ENCODE data around the gene KCNJ6.
"Not testable (repeated sequence)": the region's sequence is repeated elsewhere in the genome, so short reads cannot be mapped to it uniquely, and the experiment has no call there.

Gene KCNJ6

GRCh38 chr21:37601915-37602314 is 314.3 kb downstream of the KCNJ6 start:
- Histone ChIP-seq H3K36me3 (ENCODE audit: control insufficient read depth, insufficient read depth, low read length) (no peaks in the 10 kb centered on the region), H3K27me3 (ENCODE audit: control insufficient read depth, insufficient read depth, low read length, poor library complexity, severe bottlenecking) (no peaks in the 10 kb centered on the region), H3K4me1 (ENCODE audit: control insufficient read depth, insufficient read depth, low read length) (no peaks in the 10 kb centered on the region), H3K9me3 (ENCODE audit: control insufficient read depth, low read length) (no peaks in the 10 kb centered on the region), H3K4me3 (ENCODE audit: insufficient read depth, low read depth, low read length) (no peak overlapping the region), H3K27ac (ENCODE audit: insufficient read depth, low read depth, low read length, poor library complexity, severe bottlenecking) (no peak overlapping the region)
- 92 to 94% methylated on average over 5 of the region's 5 CpGs for WGBS, 2 experiments

- Histone ChIP-seq H3K27me3 (ENCODE audit: control insufficient read depth, insufficient read depth, low read length, poor library complexity, severe bottlenecking) (no peaks in the 10 kb centered on the region), H3K36me3 (ENCODE audit: control insufficient read depth, insufficient read depth, low read length) (no peaks in the 10 kb centered on the region), H3K9me3 (ENCODE audit: control insufficient read depth, low read length) (no peaks in the 10 kb centered on the region), H3K27ac (ENCODE audit: insufficient read depth, low read depth, low read length, poor library complexity, severe bottlenecking) (no peak overlapping the region), H3K4me3 (ENCODE audit: insufficient read depth, low read depth, low read length) (no peak overlapping the region), H3K4me1 (ENCODE audit: control insufficient read depth, insufficient read depth, low read length) (no peaks in the 10 kb centered on the region)
- 96% methylated on average over 3 of the region's 3 CpGs for WGBS, 2 experiments
Measured at GRCh38 chr21:37601027-37601426, 315.2 kb downstream of the KCNJ6 start.

GRCh38 chr21:37595944-37596343 is 320.3 kb downstream of the KCNJ6 start:
- Histone ChIP-seq H3K9me3 (ENCODE audit: control insufficient read depth, low read length) (no peaks in the 10 kb centered on the region), H3K36me3 (ENCODE audit: control insufficient read depth, insufficient read depth, low read length) (no peaks in the 10 kb centered on the region), H3K4me3 (ENCODE audit: insufficient read depth, low read depth, low read length) (no peak overlapping the region), H3K27ac (ENCODE audit: insufficient read depth, low read depth, low read length, poor library complexity, severe bottlenecking) (no peak overlapping the region), H3K27me3 (ENCODE audit: control insufficient read depth, insufficient read depth, low read length, poor library complexity, severe bottlenecking) (peaks cover 6% of the 10 kb centered on the region), H3K4me1 (ENCODE audit: control insufficient read depth, insufficient read depth, low read length) (peaks cover 10% of the 10 kb centered on the region)
- 92 to 97% methylated on average over 8 of the region's 8 CpGs for WGBS, 2 experiments

GRCh38 chr21:37594472-37594951 is 321.7 kb downstream of the KCNJ6 start:
- no peak overlapping the region for H3K4me3 ChIP-seq (ENCODE audit: insufficient read depth, low read depth, low read length)
- no peaks in the 10 kb centered on the region for H3K9me3 ChIP-seq (ENCODE audit: control insufficient read depth, low read length)
- H3K4me1 ChIP-seq (ENCODE audit: control insufficient read depth, insufficient read depth, low read length): peaks cover 10% of the 10 kb centered on the region
- no peak overlapping the region for H3K27ac ChIP-seq (ENCODE audit: insufficient read depth, low read depth, low read length, poor library complexity, severe bottlenecking)
- no peaks in the 10 kb centered on the region for H3K36me3 ChIP-seq (ENCODE audit: control insufficient read depth, insufficient read depth, low read length)
- peaks cover 6% of the 10 kb centered on the region for H3K27me3 ChIP-seq (ENCODE audit: control insufficient read depth, insufficient read depth, low read length, poor library complexity, severe bottlenecking)
- 90% methylated on average over 15 of the region's 15 CpGs for WGBS, 2 experiments

GRCh38 chr21:37593740-37594471 is 322.4 kb downstream of the KCNJ6 start:
- Histone ChIP-seq H3K9me3 (ENCODE audit: control insufficient read depth, low read length) (no peaks in the 10 kb centered on the region), H3K4me3 (ENCODE audit: insufficient read depth, low read depth, low read length) (no peak overlapping the region), H3K27me3 (ENCODE audit: control insufficient read depth, insufficient read depth, low read length, poor library complexity, severe bottlenecking) (peaks cover 6% of the 10 kb centered on the region), H3K36me3 (ENCODE audit: control insufficient read depth, insufficient read depth, low read length) (no peaks in the 10 kb centered on the region), H3K4me1 (ENCODE audit: control insufficient read depth, insufficient read depth, low read length) (peaks cover 10% of the 10 kb centered on the region), H3K27ac (ENCODE audit: insufficient read depth, low read depth, low read length, poor library complexity, severe bottlenecking) (no peak overlapping the region)
- WGBS, 2 experiments: 79 to 84% methylated on average over 18 to 19 of the region's 19 CpGs

- no peaks in the 10 kb centered on the region for H3K9me3 ChIP-seq (ENCODE audit: control insufficient read depth, low read length)
- H3K4me3 ChIP-seq (ENCODE audit: insufficient read depth, low read depth, low read length): no peak overlapping the region
- peaks cover 6% of the 10 kb centered on the region for H3K27me3 ChIP-seq (ENCODE audit: control insufficient read depth, insufficient read depth, low read length, poor library complexity, severe bottlenecking)
- 12 to 15% methylated on average over 5 of the region's 5 CpGs for WGBS, 2 experiments
- no peaks in the 10 kb centered on the region for H3K36me3 ChIP-seq (ENCODE audit: control insufficient read depth, insufficient read depth, low read length)
- no peak overlapping the region for H3K27ac ChIP-seq (ENCODE audit: insufficient read depth, low read depth, low read length, poor library complexity, severe bottlenecking)
- H3K4me1 ChIP-seq (ENCODE audit: control insufficient read depth, insufficient read depth, low read length): peaks cover 10% of the 10 kb centered on the region
Measured at GRCh38 chr21:37593015-37593414, 323.2 kb downstream of the KCNJ6 start.

GRCh38 chr21:37592496-37592895 is 323.8 kb downstream of the KCNJ6 start:
- H3K4me1 ChIP-seq (ENCODE audit: control insufficient read depth, insufficient read depth, low read length): peaks cover 10% of the 10 kb centered on the region
- no peaks in the 10 kb centered on the region for H3K9me3 ChIP-seq (ENCODE audit: control insufficient read depth, low read length)
- 19 to 20% methylated on average over 3 of the region's 4 CpGs for WGBS, 2 experiments
- no peak overlapping the region for H3K4me3 ChIP-seq (ENCODE audit: insufficient read depth, low read depth, low read length)
- no peaks in the 10 kb centered on the region for H3K36me3 ChIP-seq (ENCODE audit: control insufficient read depth, insufficient read depth, low read length)
- H3K27me3 ChIP-seq (ENCODE audit: control insufficient read depth, insufficient read depth, low read length, poor library complexity, severe bottlenecking): peaks cover 6% of the 10 kb centered on the region
- no peak overlapping the region for H3K27ac ChIP-seq (ENCODE audit: insufficient read depth, low read depth, low read length, poor library complexity, severe bottlenecking)

GRCh38 chr21:37591994-37592393 is 324.3 kb downstream of the KCNJ6 start:
- 54 to 57% methylated on average over 11 to 12 of the region's 12 CpGs for WGBS, 2 experiments
- not testable (repeated sequence) for H3K27ac ChIP-seq (ENCODE audit: insufficient read depth, low read depth, low read length, poor library complexity, severe bottlenecking); H3K4me3 ChIP-seq (ENCODE audit: insufficient read depth, low read depth, low read length); H3K27me3 ChIP-seq (ENCODE audit: control insufficient read depth, insufficient read depth, low read length, poor library complexity, severe bottlenecking); H3K9me3 ChIP-seq (ENCODE audit: control insufficient read depth, low read length); H3K4me1 ChIP-seq (ENCODE audit: control insufficient read depth, insufficient read depth, low read length); H3K36me3 ChIP-seq (ENCODE audit: control insufficient read depth, insufficient read depth, low read length)

- not testable (repeated sequence) for H3K27me3 ChIP-seq (ENCODE audit: control insufficient read depth, insufficient read depth, low read length, poor library complexity, severe bottlenecking); H3K9me3 ChIP-seq (ENCODE audit: control insufficient read depth, low read length); H3K27ac ChIP-seq (ENCODE audit: insufficient read depth, low read depth, low read length, poor library complexity, severe bottlenecking); H3K36me3 ChIP-seq (ENCODE audit: control insufficient read depth, insufficient read depth, low read length); H3K4me1 ChIP-seq (ENCODE audit: control insufficient read depth, insufficient read depth, low read length); H3K4me3 ChIP-seq (ENCODE audit: insufficient read depth, low read depth, low read length)
- WGBS, 2 experiments: 32 to 34% methylated on average over 8 of the region's 8 CpGs
Measured at GRCh38 chr21:37590836-37591235, 325.4 kb downstream of the KCNJ6 start.

GRCh38 chr21:37588644-37589043 is 327.6 kb downstream of the KCNJ6 start:
- WGBS, 2 experiments: 91 to 96% methylated on average over 8 of the region's 8 CpGs
- not testable (repeated sequence) for H3K27me3 ChIP-seq (ENCODE audit: control insufficient read depth, insufficient read depth, low read length, poor library complexity, severe bottlenecking); H3K4me3 ChIP-seq (ENCODE audit: insufficient read depth, low read depth, low read length)

More at GRCh38 chr21:37588644-37589043, 327.6 kb downstream of the KCNJ6 start:
- H3K9me3 ChIP-seq (ENCODE audit: control insufficient read depth, low read length); H3K27ac ChIP-seq (ENCODE audit: insufficient read depth, low read depth, low read length, poor library complexity, severe bottlenecking); H3K36me3 ChIP-seq (ENCODE audit: control insufficient read depth, insufficient read depth, low read length); H3K4me1 ChIP-seq (ENCODE audit: control insufficient read depth, insufficient read depth, low read length): not testable (repeated sequence)

Measured in ectodermal cell (in vitro differentiated cells).